Activated CD8-positive, alpha-beta memory T cell treated with anti-CD3 and anti-CD28 coated beads, Interleukin-2, amount 50 U/mL, for 48 hours (primary cell): Measurements from ENCODE around the gene ALAS1.
A peak's percentile ranks its signal among the peaks of the same experiment; 100 is the strongest.

ENCODE experiments used
- DNase-seq: peaks from one replicate; pipeline ENCODE4 v3.0.0-alpha.2; 2020

Gene ALAS1

DNA sequence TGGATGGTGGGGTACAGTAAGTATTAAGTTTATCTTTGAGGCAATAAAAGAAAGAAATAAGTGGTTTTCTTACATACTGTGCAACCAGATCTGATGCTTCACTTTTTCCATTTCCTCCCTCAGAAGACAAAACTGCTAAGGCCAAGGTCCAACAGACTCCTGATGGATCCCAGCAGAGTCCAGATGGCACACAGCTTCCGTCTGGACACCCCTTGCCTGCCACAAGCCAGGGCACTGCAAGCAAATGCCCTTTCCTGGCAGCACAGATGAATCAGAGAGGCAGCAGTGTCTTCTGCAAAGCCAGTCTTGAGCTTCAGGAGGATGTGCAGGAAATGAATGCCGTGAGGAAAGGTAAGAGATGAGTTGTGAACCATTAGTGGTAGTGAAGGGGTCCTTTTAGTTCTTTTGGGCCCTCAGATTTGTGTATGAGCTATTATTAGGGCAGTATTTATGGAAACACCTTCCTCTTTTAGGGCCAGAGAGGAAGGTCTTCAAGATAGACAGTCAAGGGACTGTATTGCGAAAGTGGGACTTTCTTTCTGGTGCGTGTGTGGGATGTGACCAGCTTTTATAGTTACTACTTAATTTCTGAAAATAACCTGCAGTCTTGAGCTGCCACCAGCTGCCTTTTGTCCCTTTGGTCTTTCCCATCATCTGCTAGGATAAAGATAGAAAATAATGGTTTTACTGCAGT, 4.6 kb downstream of the ALAS1 start:
- DNase-seq: no peak

DNA sequence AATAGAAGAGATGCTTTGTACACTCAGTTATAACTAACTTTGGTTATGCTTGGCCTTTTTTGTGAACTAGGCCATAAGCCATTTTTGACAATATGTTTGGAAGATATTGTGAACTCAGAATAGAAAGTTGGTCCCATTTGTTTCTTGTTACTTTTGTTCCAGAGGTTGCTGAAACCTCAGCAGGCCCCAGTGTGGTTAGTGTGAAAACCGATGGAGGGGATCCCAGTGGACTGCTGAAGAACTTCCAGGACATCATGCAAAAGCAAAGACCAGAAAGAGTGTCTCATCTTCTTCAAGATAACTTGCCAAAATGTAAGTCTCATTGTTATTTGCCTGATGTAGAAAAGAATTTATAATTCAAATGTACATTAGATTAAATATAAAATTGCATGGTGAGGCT, 5.7 kb downstream of the ALAS1 start:
- DNase-seq: no peak

DNA sequence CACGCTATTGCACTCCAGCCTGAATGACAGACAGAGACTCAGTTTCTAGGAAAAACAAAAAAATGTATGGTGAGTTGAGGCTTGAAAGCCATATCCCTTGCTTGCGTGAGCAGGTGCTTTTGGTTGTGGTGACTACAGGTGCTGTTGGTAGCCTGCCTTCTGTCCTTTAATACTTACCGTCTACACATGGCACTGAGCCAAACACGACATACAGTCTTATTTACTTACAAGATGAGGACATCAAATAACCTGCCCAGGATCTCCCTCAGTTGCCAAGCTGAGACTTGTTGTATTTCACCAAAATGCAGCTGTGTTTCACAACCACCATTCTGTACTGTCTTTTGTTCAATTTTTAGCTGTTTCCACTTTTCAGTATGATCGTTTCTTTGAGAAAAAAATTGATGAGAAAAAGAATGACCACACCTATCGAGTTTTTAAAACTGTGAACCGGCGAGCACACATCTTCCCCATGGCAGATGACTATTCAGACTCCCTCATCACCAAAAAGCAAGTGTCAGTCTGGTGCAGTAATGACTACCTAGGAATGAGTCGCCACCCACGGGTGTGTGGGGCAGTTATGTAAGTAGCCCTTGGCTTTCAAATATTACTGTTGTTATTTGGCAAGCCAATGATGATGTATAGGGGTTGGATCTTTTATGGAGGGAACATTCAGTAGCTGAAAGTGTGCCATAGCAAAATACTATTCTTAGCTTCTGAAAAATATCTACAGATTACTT, 6.5 kb downstream of the ALAS1 start:
- no peak for DNase-seq

DNA sequence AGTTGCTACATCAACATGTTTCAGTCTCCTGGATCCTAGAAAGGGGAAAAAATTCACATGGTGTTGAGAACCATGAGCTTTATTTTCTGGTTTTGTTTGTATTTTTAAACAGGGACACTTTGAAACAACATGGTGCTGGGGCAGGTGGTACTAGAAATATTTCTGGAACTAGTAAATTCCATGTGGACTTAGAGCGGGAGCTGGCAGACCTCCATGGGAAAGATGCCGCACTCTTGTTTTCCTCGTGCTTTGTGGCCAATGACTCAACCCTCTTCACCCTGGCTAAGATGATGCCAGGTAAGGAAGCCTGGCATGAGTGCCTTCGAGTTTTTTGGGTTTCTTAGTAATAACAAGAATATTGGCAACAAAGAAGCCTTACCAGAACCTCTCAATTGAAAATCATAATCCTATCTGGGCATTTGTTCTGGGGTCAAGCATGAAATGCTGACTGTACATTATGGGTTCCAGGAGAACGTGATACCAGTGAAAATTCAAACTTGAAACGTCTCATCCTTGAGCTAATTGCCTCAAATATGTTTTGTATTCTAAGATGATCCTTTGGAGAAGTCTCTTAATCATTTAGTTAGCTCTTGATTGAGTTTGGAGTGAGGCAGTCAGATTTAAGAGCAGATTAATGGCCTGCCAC, 7.9 kb downstream of the ALAS1 start:
- DNase-seq: no peak

DNA sequence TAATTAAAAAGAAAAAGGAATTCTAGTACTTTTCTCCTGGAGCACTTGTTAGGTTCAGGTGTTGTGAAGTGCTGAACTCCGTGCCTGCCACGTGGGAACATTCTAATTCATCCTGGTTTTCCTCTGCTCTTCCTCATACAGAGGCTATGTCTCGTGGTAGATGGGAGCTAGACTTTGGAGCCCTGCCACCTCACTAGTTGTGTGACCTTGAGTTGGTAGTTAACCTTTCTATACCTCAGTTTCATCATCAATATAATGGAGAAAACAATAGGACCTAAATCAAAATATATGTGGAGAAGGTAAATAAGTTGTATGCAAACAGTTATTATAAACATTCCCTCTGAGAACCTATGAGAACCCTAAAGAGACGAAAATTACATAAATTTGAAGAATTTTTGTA, 10.6 kb downstream of the ALAS1 start:
- DNase-seq: no peak

DNA sequence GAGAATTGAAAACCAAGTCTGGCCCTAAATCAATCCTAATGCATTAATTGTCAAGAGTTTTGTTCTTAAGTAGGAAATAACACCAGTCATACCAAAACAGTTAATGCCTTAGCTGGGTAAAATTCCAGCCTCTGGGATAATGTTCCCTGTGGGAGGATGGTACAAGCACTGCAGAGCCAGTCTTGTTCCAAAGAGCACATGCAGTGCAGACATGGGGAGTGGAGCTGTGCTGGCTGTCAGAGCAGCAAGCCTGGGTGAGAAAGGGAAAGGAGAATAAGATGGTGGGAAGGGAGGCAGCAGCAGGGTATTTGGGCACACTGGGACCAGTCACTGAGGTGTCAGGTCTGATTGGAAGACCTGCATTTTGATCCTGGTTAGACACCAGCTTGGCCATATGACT, 12.1 kb downstream of the ALAS1 start:
- no peak for DNase-seq

DNA sequence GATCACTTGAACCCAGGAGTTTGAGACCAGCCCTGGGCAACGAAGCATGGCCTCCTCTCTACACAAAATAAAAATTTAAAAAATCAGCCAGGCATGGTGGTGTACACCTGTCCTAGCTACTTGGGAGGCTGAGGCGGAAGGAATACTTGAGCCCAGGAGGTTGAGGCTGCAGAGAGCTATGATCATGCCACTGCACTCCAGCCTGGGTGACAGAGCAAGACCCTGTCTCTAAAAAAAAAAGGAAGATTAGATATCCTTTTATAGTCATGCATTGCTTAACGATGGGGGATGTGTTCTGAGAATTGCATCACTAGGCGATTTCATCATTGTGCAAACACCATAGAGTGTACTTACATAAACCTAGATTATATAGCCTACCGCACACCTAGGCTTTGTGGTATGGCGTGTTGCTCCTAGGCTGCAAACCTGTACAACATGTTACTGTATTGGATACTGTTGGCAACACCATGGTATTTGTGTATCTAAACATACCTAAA, 12.6 kb downstream of the ALAS1 start:
- no peak for DNase-seq

DNA sequence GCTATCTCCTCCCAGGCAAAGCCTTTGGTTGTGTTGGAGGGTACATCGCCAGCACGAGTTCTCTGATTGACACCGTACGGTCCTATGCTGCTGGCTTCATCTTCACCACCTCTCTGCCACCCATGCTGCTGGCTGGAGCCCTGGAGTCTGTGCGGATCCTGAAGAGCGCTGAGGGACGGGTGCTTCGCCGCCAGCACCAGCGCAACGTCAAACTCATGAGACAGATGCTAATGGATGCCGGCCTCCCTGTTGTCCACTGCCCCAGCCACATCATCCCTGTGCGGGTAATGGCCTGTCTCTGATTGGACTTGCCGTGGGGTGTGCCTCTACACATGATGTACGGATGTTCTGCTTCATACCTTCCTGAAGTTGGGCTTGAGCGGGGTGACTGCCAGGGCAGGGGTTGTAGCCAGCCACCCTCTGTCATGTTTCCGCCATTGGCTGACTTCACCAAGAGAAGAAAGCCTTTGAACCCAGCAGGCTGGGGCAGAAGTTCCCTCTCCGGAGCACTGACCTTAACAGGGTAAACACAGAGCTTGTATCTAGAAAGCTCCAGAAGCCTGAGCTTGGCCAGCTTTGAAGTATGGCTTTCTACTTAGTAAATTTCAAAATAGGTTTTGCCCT, 13.4 kb downstream of the ALAS1 start:
- DNase-seq: no peak

DNA sequence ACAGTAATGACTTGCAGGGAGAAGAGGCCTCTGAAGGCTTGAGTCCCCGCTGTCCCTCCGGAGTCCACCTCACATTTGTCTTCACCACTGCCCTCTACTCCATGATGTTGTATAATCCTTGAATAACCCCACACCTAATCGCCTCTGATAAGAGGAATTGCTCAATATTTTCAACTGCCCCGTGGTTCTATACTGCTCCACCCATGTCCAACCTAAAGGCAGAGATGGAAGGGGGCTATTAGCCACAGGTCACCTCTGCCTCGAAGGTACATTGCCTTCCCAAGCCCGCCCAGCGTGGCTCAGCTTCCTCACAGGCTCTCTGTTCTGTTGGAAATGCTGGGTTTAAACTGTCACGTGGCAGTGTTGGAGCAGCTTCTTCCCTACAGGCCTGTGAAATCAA, 15.0 kb downstream of the ALAS1 start:
- no peak for DNase-seq

DNA sequence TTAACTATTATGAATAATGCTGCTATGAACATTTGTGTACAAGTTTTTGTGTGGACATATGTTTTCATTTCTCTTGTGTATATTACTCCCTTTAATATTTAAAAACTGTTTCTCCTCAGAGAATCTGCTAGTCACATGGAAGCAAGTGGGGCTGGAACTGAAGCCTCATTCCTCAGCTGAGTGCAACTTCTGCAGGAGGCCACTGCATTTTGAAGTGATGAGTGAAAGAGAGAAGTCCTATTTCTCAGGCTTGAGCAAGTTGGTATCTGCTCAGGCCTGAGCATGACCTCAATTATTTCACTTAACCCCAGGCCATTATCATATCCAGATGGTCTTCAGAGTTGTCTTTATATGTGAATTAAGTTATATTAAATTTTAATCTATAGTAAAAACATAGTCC, 15.9 kb downstream of the ALAS1 start:
- DNase-seq: no peak

DNA sequence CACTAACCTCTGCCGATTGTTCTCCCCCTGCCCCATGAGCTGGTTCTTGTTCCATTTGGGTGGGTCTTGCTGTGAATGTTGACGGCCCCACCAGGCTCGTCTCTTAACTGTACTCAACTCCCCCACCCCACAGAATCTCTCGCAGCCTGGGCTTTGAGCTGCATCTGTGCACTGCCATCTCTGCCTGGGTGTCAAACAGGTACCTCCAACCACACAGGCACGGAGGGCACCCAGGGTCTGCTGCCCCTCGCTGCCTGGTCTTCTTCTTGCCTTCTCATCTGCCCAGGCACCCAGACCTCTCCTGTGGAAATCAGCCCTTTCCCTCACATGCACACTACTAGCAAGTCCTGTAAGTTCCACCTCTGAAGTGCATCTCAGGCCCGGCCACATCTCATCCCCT, 17.4 kb downstream of the ALAS1 start:
- no peak for DNase-seq

DNA sequence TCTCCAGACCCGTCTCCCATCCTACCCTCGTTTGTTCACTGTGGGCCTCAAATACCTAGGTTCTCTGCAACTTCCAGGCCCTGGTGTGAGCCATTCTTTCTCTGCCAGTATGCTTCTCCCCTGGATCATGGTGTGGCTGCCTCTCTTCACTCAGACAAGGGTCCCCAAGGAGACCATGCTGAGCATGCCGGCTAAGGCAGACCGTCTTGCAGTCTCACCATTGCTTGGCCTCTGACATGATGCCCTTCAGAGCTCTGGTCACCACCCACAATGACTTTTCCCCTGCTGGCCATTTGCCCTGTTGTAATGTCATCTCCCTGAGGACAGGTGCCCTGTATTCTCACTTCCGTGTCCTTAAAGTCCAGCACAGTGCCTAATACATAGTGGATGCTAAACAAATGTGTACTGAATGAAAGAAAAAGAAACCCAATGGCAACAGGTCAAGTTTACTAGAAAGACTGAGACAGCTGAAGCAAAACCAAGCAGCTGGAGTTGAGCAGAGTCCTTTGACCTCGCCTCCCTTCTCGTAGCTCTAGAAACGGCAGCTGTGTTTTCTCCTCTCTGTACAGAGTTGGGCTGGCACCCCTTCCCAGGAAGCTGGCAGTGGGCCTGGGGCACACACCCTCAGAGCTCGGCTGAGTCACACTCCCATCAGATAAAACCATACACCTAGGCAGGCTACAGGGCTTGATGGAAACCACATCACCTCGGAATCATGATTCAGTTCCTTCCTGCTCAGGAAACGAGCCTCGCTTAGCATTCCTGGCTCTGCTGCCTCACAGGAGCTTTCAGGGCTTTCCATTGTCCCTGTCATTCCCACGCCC, 18.8 kb downstream of the ALAS1 start:
- DNase-seq: peak; percentile 68

DNA sequence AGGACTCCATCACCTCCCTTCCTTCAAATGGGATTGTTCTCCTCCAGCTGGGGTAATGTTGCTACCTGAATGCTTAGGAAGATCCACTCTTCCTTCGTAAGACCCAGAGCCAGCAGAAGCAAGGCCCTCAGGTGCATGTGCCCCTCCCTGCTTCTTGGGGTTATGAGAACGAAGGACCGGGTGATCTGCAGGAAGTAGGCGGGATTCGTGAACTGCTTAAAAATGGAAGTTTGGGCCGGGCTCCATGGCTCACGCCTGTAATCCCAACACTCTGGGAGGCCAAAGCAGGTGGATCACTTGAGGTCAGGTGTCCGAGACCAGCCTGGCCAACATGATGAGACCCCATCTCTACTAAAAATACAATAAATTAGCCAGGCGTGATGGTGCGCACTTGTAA, 19.4 kb downstream of the ALAS1 start:
- DNase-seq: no peak

DNA sequence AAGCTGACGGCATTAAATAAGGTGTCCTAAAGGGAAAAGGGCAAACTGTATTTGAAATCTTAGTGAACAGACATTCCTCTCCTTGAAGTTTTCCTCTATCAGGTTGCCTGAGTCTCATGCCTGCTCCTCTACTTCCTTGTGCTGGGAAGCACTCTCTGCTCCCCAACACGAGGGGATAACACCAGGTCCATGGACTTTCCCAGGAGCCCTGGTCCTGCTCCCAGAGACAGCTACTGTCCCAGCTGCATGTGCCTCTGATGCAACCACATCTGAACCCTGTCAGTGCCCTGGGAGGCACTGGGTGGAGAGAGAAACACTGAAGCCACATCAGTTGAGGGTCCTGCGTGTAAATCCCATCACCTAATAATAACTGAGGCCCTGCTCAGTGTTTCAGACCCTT, 20.1 kb downstream of the ALAS1 start:
- no peak for DNase-seq

DNA sequence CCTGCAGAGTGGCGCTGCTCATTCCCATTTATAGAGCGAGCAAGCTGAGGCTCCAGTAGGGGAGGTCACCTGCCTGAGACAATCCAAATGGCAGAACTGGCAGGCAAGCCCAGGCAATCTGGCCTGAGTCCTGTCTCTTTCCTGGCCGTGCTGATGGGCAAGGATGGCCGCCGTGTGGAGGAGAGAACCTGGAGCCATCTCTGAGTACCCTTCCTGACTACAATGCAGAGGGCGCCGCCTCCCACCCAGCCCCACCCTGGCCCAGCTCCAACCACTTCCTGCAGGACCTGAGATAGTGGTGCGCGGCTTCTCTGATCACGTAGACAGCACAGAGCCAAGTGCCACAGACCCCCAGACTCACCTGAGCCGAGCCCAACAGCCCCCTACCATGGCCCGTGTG, 20.5 kb downstream of the ALAS1 start:
- DNase-seq: peak; percentile 63

DNA sequence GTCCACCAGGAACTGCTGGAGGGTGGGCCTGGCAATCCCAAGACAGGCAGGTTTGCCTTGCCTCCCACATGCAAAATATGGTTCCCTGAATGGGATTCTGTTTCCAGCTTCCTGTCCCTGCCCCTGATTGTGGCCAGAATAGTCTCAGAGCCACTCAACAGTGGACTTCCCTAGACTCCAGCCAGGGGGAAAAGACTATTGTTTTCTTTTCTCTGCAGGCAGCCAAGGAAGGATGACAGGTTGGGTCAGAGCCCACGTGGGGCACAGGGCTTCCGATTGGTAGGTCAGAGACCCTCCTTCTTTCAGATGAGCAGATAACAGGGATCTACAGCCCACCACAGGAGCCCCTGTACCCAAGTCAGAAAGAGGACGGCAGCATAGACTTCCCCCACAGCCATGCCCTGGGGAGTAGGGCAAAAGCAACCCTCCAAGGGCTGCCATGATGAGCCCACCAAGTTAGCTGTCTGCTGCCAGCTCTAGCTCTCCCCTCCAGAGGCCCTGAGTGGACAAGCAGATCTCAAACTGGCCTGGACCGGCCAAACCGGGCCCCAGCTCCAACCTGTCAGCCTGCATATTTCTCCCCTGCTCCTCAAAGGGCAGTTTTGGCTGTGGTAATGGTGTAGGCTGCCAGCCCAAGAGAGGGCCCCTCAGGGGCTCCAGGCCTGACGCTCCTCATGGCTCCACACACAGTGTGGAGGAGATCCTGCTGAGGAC, 21.1 kb downstream of the ALAS1 start:
- no peak for DNase-seq

DNA sequence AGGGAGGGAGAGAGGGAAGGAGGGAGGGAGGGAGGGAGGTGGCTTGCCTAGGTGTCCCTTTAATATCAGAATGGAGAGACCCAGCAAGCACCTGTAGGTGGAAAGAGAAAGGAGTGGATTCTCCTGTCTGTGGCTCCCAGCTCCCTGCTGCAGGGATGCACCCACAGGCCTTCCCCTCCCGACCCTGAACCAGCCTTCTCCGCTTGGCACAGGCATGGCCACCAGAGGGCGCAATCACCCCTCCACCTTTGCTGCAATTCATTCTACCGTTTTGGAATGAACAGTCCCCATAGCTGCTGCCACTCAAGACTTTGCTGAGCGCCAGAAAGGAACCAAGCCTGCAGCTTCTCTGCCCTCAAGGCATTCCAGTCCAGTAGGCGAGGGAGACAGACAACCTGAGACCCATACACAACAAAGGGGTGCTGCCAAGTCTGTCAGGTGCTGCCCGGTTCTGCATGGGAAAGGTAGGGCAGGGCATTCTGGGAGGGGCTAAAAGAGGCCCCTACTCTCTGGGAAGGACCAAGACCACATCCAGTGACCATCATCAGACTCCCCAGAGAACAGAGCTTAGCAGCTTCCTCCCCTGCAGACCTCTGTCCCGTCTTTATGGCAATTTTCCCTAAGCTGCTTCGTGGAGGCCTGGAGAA, 22.5 kb downstream of the ALAS1 start:
- DNase-seq: peak; percentile 99

DNA sequence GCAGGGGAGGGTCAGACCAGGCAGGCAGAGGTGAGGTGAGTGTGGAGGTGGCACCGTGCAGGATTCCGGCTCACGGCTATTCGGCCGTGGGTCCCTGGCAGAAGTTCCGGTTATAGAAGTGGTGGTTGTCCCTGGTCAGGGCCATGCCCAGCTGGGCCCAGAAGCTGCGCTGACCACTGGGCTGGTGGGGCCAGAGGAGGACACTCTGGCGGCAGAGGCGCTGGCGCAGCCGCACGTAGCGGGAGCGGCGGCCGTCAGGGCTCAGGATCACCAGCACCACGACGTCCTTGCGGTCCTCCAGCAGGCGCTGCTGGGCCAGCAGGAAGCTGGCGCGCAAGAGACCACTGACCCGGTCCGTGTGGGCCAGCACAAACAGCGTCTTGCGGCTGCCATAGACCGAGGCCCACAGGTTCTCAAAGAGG, 23.2 kb downstream of the ALAS1 start:
- no peak for DNase-seq

DNA sequence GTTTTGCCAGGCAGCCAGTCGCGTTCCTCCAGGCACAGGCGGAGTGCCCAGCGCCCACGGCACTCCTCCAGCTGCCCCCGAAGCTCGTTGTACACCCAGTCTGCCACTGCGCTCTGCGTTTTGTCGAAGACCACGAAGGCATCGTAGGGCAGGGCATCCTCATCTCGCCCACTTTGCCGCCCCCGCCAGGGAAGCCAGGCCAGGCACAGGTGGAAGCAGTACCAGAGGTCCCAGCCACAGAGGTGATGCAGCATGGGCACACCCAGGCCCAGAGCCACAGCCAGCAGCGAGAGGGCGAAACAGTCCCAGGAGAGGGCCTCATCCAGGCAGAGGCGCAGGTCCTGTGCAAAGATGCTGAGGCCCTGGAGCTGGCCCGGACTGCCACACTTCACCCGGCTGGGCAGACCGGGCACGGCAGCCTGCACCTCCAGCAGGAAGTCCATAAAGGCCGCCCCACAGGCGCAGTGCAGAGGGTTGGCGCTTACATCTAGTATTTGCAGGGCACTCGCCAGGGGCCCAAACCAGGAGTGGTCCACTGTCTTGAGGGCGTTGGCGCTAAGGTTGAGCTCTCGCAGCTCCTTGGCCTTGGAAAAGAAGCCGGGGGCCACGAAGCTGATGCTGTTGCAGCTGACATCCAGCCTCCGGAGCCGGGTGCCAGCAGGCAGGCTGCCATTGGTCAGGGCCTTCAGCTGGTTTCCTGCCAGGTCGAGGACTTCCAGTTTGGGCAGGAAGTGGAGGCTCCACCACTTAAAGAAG, 23.8 kb downstream of the ALAS1 start:
- DNase-seq: peak; percentile 77

DNA sequence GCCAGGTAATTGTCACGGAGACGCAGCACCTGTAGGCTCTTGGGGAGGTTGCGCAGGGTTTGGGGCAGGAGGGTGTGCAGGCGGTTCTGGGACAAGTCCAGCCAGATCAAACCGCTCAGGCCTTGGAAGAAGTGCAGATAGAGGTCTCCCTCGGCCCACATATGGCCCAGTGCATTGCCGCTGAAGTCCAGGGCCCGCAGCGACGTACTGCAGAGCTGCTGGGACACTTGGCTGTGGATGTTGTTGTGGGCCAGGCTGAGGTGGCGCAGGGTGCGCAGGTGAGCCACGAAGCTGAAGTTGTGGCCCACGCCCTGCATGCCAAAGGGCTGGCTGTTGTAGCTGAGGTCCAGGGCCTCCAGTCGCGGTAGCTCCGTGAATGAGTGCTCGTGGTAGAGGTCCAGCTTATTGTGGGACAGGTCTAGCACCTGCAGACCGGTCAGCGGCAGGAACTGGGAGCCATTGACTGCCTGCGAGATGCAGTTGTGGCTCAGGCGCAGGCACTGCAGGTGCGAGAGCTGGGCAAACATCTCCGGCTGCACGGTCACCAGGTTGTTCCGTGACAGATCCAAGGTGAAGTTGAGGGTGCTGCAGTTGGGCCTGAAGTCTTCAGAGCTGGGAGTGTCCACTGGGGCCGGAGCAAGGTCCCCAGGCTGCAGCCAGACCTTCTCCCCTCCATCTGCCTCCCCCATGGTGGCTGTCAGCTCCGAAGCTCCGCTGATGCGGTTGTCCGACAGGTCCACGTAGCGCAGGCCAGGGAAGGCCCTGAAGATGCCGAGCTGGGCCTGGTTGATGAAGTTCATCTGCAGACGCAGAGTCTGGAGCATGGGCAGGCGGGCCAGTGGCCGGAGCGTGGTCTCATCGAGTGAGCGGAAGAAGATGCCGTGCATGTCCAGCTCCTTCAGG, 24.6 kb downstream of the ALAS1 start:
- DNase-seq: no peak
